ENCODE measurements around the gene CACNA1A.

Gene CACNA1A

DNA sequence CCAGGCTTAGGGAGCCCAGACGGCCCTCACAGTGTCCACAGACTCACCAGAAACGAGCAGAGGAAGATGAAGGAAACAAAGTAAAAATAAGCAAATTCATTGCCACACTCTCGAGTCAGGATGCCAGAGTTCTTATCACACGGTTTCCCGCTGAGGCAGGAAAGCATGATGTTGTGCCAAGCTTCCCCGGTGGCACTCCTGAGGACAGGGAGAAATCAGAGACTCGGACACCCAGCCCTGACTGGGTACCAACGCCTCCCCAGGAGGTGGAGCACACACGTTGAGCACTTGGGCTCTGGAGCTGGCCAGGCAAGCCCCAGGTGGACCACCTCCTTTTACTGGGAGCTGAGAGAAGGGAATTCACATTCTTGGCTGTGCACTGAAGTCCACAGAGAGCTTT is 274.6 kb downstream of the CACNA1A start:
- H3K27ac Mint-ChIP-seq: no peak overlapping the region
- H3K36me3 Mint-ChIP-seq: peaks cover 8% of the 10 kb centered on the region
- ATAC-seq (ENCODE audit: low read depth): no peak
- DNase-seq (ENCODE audit: low spot score in 2 of 2): no peak
- peaks cover 10% of the 10 kb centered on the region for H3K27me3 Mint-ChIP-seq
- H3K9me3 Mint-ChIP-seq: peaks cover 7% of the 10 kb centered on the region
- no peak overlapping the region for H3K4me3 Mint-ChIP-seq
- peaks cover 12% of the 10 kb centered on the region for H3K4me1 Mint-ChIP-seq

DNA sequence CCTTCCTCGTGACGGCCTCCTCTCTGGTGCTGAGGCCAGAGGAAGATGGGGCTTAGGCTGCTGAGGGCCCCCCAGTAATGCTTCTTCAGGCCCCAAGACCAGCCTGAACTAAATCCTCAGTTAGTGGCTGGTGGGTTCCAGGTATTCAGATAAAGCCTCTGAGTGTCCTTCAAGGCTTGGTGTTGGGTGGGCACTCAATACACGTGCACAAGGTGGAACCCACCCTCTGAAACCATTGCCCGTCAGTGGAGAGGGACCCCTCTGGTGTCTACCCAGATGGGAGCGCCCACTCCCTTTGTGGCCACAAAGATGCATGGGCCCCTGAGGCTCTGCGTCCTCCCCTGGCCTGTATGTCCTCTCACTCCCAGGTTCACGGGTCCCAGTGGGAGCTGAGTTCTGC is 277.0 kb downstream of the CACNA1A start:
- ATAC-seq (ENCODE audit: low read depth): no peak
- Mint-ChIP-seq H3K9me3 (no peaks in the 10 kb centered on the region), H3K27ac (no peak overlapping the region), H3K27me3 (peaks cover 20% of the 10 kb centered on the region), H3K36me3 (peaks cover 3% of the 10 kb centered on the region), H3K4me1 (peaks cover 8% of the 10 kb centered on the region), H3K4me3 (no peak overlapping the region)
- DNase-seq (ENCODE audit: low spot score in 2 of 2): no peak

DNA sequence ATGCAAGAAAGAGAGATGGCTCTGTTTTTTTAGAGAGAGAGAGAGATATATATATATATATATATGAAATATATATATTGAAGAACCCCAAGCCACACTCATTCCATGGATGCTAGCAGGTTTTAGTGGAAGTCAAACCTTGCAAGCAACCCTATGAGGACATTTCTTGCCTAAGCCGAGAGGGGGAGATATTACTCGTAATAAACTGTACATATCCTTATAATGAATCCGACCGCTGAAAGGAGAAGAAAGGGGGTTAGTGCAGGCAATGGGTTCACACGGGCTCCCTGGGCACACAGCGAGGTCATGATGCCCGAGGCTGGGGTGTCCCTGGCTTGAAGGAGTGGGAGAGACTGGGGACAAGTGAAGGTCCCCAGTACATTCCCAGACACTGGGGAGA is 277.7 kb downstream of the CACNA1A start:
- peaks cover 20% of the 10 kb centered on the region for H3K27me3 Mint-ChIP-seq
- no peak for DNase-seq (ENCODE audit: low spot score in 2 of 2)
- H3K9me3 Mint-ChIP-seq: no peaks in the 10 kb centered on the region
- ATAC-seq (ENCODE audit: low read depth): no peak
- peaks cover 8% of the 10 kb centered on the region for H3K4me1 Mint-ChIP-seq
- H3K27ac Mint-ChIP-seq: no peak overlapping the region
- H3K36me3 Mint-ChIP-seq: peaks cover 3% of the 10 kb centered on the region
- no peak overlapping the region for H3K4me3 Mint-ChIP-seq

DNA sequence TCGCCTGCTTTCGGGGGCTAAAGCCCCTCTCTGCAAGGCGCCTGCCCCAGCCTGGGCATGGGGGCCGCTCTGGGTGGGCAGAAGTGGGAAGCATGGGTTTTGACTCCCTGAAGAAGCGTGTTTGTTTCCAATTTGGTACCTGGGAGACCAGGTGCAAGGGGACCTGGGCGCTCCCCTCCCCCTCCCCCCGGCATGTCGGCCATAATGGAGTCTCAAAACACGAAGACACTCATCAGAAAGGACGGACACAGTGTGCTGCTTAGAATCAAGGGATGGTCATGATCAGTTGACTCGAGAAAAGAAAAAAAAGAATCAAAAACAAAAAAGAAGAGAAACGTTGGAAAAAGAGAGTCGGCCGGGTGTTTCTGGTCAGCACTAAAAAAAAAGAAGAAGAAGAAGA is 279.3 kb downstream of the CACNA1A start:
- H3K4me1 Mint-ChIP-seq: peaks cover 8% of the 10 kb centered on the region
- H3K36me3 Mint-ChIP-seq: peaks cover 3% of the 10 kb centered on the region
- H3K27ac Mint-ChIP-seq: no peak overlapping the region
- no peak for ATAC-seq (ENCODE audit: low read depth)
- peaks cover 18% of the 10 kb centered on the region for H3K27me3 Mint-ChIP-seq
- H3K4me3 Mint-ChIP-seq: no peak overlapping the region
- DNase-seq (ENCODE audit: low spot score in 2 of 2): no peak
- H3K9me3 Mint-ChIP-seq: no peaks in the 10 kb centered on the region

DNA sequence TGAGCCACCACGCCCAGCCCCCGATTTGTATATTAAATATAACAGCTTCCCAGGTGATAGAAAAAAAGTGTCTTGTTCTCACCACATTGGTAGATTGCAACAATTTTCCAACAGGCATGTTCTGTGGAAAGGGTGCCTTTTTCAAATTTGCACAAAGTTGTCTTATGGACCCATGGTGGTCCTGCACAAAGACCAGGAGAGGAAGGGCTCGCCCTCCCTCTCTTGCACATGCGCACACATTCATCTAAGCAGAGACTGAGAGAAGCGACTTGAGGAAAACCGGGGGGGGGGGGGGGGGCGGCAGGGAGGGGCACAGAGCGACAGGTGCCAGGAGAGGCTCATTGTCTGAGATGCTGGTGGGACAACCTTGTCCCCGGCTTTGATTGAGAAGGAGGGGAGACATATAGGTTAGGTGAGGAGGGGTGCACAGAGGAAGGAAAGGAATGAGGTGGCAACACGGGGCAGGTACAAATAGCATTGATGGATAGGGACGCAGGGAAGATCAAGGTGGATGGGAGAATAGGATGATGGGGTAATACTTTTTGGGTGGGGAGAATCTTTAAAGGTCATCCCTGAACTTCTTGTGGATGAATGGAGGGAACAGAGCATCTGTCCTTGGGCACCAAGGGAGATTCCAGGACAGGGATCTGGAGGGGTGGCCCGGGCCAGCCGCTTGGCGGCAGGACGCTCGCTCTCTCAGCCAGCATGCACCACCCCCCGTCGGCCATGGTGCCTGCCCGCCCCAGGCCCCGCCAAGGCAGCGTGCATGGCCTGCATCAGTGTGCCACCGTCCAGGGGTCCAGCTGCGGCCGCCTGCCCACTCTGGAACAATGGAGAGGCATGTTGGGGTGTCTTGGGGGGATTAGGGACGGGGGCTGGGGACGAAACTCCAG is 280.1 kb downstream of the CACNA1A start:
- H3K4me1 Mint-ChIP-seq: peaks cover 8% of the 10 kb centered on the region
- ATAC-seq (ENCODE audit: low read depth) (no peak), DNase-seq (ENCODE audit: low spot score in 2 of 2) (no peak)
- H3K27ac Mint-ChIP-seq: no peak overlapping the region
- no peak overlapping the region for H3K4me3 Mint-ChIP-seq
- peaks cover 3% of the 10 kb centered on the region for H3K36me3 Mint-ChIP-seq
- peaks cover 18% of the 10 kb centered on the region for H3K27me3 Mint-ChIP-seq
- H3K9me3 Mint-ChIP-seq: no peaks in the 10 kb centered on the region

DNA sequence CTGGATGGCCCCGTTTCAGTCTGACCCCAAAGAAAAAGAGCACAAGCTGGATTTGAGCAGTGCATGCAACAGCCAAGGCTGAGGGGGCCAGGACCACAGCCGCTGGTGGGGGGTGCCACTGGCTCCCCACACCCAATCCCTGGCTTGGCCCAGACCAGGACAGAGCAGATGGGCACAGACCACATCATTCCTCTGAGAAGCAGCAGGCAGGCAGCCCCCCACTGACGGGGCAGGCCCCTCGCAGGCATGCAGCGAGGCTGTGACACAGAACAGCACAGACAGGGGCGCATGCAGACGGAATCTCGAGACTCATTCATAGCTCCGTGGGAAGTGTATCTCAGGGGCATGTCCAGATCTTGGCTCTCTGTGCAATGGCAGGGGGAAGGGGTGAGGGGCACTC is 281.2 kb downstream of the CACNA1A start:
- ATAC-seq (ENCODE audit: low read depth) (no peak), DNase-seq (ENCODE audit: low spot score in 2 of 2) (no peak)
- Mint-ChIP-seq H3K27me3 (peaks cover 16% of the 10 kb centered on the region), H3K9me3 (no peaks in the 10 kb centered on the region), H3K36me3 (peaks cover 2% of the 10 kb centered on the region), H3K4me3 (no peak overlapping the region), H3K27ac (no peak overlapping the region), H3K4me1 (peaks cover 9% of the 10 kb centered on the region)

DNA sequence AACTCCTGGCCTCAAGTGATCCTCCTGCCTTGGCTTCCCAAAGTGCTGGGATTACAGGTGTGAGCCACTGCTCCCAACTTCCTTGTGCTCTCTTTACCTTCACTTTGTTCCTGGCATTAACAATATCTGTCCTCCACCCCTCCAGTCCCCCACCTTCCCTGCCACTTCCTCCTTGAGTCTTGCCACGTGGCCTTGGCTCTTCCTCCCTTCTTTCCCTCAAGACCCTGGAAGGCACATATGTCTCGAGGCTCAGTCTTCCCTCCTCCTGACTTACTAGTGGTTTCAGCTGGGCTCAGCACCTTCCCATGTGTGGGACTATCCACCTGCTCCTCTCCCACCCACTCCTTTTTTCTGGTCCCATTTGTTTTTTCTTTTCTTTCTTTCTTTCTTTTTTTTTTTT is 285.4 kb downstream of the CACNA1A start:
- DNase-seq (ENCODE audit: low spot score in 2 of 2): no peak
- Mint-ChIP-seq H3K27me3 (peaks cover 4% of the 10 kb centered on the region), H3K27ac (no peak overlapping the region), H3K9me3 (no peaks in the 10 kb centered on the region), H3K4me3 (no peak overlapping the region), H3K4me1 (peaks cover 6% of the 10 kb centered on the region), H3K36me3 (no peaks in the 10 kb centered on the region)
- no peak for ATAC-seq (ENCODE audit: low read depth)

DNA sequence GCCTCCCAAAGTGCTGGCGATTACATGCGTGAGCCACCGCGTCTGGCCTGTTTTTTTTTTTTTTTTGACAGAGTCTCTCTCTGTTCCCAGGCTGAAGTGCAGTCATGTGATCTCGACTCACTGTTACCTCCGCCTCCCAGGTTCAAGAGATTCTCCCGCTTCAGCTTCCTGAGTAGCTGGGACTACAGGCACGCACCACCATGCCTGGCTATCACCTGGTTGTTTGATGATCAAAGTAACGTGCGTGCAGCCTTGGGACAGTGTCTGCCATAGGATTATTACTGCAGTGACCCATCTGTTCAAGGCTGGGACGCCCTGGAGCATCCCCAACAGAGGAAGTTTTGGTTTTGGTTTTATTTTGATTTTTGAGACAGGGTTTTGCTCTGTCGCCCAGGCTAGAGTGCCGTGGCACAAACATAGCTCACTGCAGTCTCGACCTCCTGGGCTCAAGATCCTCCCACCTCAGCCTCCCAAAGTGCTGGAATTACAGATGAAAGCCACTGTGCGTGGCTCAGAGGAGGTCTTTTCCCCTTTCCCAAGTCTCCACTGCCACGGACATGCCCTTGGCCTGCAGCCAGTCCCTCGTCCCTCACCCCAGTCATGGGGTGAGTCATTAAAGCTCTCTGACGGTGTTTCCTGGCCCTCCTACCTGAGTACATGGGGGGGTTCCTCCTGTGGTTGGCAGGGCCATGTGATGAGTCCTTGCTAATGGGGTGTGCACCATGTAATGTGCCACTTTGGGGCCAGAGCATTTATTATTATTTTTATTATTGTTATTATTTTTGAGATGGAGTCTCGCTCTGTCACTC is 290.5 kb downstream of the CACNA1A start:
- peak; percentile 80 for ATAC-seq (ENCODE audit: low read depth)
- Mint-ChIP-seq H3K4me1 (peaks cover 25% of the 10 kb centered on the region), H3K27ac (peak overlapping the region; percentile 83), H3K27me3 (no peaks in the 10 kb centered on the region), H3K9me3 (no peaks in the 10 kb centered on the region), H3K4me3 (peak overlapping the region; percentile 86), H3K36me3 (no peaks in the 10 kb centered on the region)
- no peak for DNase-seq (ENCODE audit: low spot score in 2 of 2)

DNA sequence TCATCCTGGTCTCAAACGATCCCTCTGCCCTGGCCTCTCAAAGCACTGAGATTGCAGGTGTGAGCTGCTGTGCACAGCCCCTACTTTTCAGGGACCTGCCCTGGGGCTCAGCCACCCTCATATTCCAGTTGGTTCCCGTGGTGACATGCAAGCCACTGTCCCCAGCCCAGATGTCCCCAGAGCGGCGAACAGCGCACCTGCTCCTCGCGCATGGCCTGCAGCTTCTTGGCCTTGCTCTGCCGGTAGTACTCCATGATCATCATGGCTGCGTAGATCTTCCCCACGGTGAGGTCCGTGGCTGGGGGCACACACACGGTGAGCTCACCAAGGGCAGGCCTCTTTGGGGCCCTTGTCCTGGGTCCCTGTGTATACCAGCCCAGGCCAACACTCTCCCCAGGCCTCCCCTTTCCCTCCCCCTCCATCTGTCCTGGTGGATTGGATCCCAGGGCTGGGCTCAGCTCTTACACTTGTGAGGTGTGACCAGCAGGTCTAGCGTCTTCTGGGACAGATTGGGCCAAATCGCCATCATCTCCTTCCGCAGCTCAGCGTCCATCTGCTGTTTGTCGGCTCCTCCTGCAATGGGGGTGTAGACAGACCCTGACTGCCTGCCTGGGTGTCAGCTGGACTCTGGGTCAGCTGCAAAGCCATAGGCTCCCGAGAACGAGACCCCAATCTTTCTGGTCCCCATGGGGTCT is 292.1 kb downstream of the CACNA1A start:
- Mint-ChIP-seq H3K4me1 (peaks cover 35% of the 10 kb centered on the region), H3K4me3 (no peak overlapping the region), H3K36me3 (no peaks in the 10 kb centered on the region), H3K9me3 (no peaks in the 10 kb centered on the region), H3K27me3 (no peaks in the 10 kb centered on the region), H3K27ac (no peak overlapping the region)
- ATAC-seq (ENCODE audit: low read depth) (no peak), DNase-seq (ENCODE audit: low spot score in 2 of 2) (no peak)

DNA sequence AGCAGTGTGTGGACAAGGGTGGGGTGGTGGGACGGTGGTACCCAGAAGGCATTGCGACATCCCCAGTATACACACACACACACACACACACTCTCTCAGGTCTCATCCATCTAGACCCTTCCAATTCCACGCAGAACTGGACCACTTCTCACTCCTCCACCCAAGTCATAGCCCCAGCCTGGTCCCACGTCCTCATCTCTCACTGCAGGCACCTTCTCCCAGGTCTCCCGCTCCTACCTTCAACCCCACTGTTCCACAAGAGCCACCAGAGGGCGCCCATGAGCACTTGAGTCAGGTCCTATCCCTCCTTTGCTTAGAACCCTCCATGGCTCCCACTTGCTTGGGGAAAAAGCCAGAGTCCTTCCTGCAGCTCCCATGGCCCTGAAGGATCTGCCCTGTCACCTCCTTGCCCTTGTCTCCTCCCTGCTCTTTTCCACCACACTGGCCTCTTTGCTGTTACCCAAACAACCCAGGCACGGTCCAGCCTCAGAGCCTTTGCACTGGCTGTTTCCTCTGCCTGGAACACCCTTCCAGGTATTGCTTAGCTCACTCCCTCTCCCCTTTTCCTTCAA is 293.4 kb downstream of the CACNA1A start:
- Mint-ChIP-seq H3K9me3 (no peaks in the 10 kb centered on the region), H3K4me1 (peaks cover 42% of the 10 kb centered on the region), H3K4me3 (peak overlapping the region; percentile 25), H3K27ac (no peak overlapping the region), H3K27me3 (no peaks in the 10 kb centered on the region), H3K36me3 (no peaks in the 10 kb centered on the region)
- ATAC-seq (ENCODE audit: low read depth) (peak; percentile 18), DNase-seq (ENCODE audit: low spot score in 2 of 2) (peak; percentile 56 to 60)

DNA sequence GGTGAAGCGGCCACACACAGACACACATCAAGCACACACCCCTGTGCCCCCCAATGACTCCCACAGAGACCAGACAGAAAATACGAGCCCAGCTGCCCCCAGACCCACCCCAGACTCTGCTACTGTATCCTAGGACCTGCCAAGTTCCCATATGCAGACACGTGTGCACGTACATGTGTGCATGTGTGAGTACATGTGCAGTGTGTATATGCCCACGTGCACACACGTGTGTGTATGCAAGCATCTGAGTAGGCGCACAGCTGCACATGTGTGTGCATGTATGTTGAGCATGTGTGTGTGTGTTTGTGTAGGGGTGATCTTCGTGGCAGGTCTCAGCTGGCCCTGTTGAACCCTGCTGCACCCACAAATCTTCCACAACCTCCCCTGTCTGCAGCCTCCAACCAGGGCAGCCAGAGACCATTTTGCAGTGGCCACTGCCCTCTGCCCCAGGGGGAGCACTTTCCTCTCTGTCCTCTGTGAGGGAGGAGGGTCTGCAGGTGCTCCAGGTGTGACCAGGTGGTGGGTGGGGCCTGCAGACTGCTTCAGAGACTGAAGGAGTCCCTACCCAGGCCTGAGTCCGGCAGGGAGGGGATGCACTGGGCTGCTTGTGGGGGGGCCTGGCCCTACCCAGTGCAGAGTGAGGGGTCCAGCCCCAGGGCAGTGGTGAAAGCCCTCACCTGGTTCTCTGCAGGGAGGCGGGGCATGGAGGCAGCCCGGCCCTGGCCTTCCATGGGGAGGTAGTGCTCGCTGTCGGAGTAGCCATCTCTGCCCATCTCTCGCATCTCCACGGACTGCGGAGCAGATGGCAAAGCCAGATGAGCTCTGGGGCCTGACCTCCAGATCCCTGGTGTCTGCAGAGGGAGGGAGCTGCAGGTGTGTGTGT is 294.6 kb downstream of the CACNA1A start:
- Mint-ChIP-seq H3K9me3 (no peaks in the 10 kb centered on the region), H3K36me3 (no peaks in the 10 kb centered on the region), H3K27me3 (no peaks in the 10 kb centered on the region), H3K27ac (no peak overlapping the region), H3K4me1 (peaks cover 43% of the 10 kb centered on the region), H3K4me3 (peak overlapping the region; percentile 58)
- ATAC-seq (ENCODE audit: low read depth) (no peak), DNase-seq (ENCODE audit: low spot score in 2 of 2) (no peak)

DNA sequence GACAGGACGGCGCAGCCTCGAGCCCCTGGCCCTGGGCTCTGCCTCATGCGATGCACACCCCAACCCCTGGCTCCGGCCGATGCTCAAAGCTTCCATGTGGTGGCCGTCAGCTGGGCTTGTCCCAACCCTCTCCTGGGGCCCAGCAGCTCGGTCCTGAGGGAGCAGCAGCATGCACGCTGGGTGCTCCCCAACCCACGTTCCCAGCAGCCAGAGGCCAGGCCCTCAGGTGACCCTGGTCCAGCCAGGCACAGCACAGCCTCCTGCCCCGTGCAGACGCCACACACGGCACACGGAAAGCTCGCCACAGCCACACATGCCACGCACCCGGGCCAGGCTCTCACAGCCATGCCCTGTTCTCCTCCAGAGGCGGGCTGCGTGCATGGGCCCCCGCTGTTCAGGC is 295.3 kb downstream of the CACNA1A start:
- Mint-ChIP-seq H3K9me3 (no peaks in the 10 kb centered on the region), H3K4me3 (peak overlapping the region; percentile 58), H3K36me3 (no peaks in the 10 kb centered on the region), H3K4me1 (peaks cover 42% of the 10 kb centered on the region), H3K27ac (peak overlapping the region; percentile 93), H3K27me3 (no peaks in the 10 kb centered on the region)
- DNase-seq (ENCODE audit: low spot score in 2 of 2) (no peak), ATAC-seq (ENCODE audit: low read depth) (no peak)

DNA sequence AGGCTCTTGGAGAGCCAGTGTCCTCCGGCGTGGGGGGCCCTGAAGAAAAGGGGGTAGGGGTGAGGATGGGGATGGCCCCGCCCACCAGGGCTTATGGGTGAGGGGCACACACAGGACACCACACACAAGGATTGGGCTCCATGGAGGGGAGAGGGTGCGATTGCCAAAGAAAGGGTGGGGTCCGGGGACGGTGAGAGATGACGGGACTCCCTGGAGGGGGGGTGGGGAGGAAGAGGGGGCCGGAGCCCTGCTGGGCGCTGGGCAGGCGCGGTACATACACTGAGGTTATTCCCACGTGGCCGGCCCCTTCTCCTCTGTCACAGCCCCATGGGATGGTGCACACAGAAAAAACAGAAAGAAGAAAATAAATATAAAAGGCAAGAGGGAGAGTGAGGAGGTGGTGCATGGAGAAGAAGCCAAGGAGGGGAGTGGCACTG is 295.9 kb downstream of the CACNA1A start:
- ATAC-seq (ENCODE audit: low read depth) (no peak), DNase-seq (ENCODE audit: low spot score in 2 of 2) (no peak)
- peak overlapping the region; percentile 95 for H3K4me3 Mint-ChIP-seq
- H3K9me3 Mint-ChIP-seq: no peaks in the 10 kb centered on the region
- H3K4me1 Mint-ChIP-seq: peaks cover 38% of the 10 kb centered on the region
- no peaks in the 10 kb centered on the region for H3K27me3 Mint-ChIP-seq
- no peaks in the 10 kb centered on the region for H3K36me3 Mint-ChIP-seq
- peak overlapping the region; percentile 93 for H3K27ac Mint-ChIP-seq

Data from memory B cell (primary cell).